Neural cell (in vitro differentiated cells): ENCODE measurements around the gene FKBP3.

ENCODE experiments used
- EP300 ChIP-seq: fragments of 450-650 bp; conservative IDR thresholded peaks from 2 replicates; pipeline ENCODE4 v1.6.1; 2014; ENCODE audit warnings: antibody characterized with exemption, mild to moderate bottlenecking, moderate library complexity; ENCODE audit not compliant: poor library complexity, severe bottlenecking
- EZH2 ChIP-seq: fragments of 200-600, 300-800 bp; shearing (Covaris generic), sonication (generic); IDR thresholded peaks from 2 replicates; pipeline ENCODE4 v1.6.1; 2014; ENCODE audit warnings: antibody characterized with exemption, low read length, borderline replicate concordance, mild to moderate bottlenecking; ENCODE audit not compliant: insufficient read depth, poor library complexity, severe bottlenecking
- POLR2AphosphoS5 ChIP-seq: IDR thresholded peaks from 2 replicates; pipeline ENCODE4 v1.6.1; 2012
- TAF1 ChIP-seq: IDR thresholded peaks from 2 replicates; pipeline ENCODE4 v1.6.1; 2012; ENCODE audit warnings: low read depth
- TF ChIP-seq, protein P1 (sequence below): fragments of 450-650 bp; IDR thresholded peaks from 2 replicates; pipeline ENCODE4 v1.5.1; 2014; ENCODE audit warnings: antibody characterized with exemption, mild to moderate bottlenecking, moderate library complexity; ENCODE audit not compliant: poor library complexity, severe bottlenecking
- TF ChIP-seq, protein P2 (sequence below): IDR thresholded peaks from 2 replicates; pipeline ENCODE4 v1.6.1; 2012; ENCODE audit warnings: borderline replicate concordance

DNA sequence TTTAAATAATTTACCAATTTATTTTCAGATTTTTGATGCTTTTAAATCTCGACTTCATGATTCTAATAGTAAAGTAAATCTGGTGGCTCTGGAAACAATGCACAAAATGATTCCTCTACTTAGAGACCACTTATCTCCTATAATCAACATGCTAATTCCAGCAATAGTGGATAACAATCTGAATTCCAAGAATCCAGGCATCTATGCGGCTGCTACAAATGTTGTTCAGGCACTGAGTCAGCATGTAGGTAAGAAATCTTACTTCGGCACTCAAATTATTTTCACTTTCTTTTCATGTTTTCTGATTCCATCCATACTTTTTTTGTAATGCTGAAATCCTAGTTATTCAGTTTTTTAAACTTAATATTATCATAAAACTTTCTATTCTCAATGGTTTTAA, 65.9 kb downstream of the FKBP3 start:
- TF ChIP-seq, protein P1, sequence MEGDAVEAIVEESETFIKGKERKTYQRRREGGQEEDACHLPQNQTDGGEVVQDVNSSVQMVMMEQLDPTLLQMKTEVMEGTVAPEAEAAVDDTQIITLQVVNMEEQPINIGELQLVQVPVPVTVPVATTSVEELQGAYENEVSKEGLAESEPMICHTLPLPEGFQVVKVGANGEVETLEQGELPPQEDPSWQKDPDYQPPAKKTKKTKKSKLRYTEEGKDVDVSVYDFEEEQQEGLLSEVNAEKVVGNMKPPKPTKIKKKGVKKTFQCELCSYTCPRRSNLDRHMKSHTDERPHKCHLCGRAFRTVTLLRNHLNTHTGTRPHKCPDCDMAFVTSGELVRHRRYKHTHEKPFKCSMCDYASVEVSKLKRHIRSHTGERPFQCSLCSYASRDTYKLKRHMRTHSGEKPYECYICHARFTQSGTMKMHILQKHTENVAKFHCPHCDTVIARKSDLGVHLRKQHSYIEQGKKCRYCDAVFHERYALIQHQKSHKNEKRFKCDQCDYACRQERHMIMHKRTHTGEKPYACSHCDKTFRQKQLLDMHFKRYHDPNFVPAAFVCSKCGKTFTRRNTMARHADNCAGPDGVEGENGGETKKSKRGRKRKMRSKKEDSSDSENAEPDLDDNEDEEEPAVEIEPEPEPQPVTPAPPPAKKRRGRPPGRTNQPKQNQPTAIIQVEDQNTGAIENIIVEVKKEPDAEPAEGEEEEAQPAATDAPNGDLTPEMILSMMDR: no peak
- TF ChIP-seq, protein P2, sequence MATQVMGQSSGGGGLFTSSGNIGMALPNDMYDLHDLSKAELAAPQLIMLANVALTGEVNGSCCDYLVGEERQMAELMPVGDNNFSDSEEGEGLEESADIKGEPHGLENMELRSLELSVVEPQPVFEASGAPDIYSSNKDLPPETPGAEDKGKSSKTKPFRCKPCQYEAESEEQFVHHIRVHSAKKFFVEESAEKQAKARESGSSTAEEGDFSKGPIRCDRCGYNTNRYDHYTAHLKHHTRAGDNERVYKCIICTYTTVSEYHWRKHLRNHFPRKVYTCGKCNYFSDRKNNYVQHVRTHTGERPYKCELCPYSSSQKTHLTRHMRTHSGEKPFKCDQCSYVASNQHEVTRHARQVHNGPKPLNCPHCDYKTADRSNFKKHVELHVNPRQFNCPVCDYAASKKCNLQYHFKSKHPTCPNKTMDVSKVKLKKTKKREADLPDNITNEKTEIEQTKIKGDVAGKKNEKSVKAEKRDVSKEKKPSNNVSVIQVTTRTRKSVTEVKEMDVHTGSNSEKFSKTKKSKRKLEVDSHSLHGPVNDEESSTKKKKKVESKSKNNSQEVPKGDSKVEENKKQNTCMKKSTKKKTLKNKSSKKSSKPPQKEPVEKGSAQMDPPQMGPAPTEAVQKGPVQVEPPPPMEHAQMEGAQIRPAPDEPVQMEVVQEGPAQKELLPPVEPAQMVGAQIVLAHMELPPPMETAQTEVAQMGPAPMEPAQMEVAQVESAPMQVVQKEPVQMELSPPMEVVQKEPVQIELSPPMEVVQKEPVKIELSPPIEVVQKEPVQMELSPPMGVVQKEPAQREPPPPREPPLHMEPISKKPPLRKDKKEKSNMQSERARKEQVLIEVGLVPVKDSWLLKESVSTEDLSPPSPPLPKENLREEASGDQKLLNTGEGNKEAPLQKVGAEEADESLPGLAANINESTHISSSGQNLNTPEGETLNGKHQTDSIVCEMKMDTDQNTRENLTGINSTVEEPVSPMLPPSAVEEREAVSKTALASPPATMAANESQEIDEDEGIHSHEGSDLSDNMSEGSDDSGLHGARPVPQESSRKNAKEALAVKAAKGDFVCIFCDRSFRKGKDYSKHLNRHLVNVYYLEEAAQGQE: no peak
- no peak for TF ChIP-seq EP300
- TF ChIP-seq POLR2AphosphoS5: no peak
- no peak for TF ChIP-seq TAF1
- TF ChIP-seq EZH2: no peak
